Stromal cell of bone marrow (primary cell): ENCODE results near the gene F2RL2.

Experiments used
- DNase-seq: peaks from one replicate; pipeline ENCODE4 v3.0.0-alpha.2; 2012; ENCODE audit warnings: low read depth

The F2RL2 gene, protein sequence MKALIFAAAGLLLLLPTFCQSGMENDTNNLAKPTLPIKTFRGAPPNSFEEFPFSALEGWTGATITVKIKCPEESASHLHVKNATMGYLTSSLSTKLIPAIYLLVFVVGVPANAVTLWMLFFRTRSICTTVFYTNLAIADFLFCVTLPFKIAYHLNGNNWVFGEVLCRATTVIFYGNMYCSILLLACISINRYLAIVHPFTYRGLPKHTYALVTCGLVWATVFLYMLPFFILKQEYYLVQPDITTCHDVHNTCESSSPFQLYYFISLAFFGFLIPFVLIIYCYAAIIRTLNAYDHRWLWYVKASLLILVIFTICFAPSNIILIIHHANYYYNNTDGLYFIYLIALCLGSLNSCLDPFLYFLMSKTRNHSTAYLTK

GRCh38 chr5:76622973-76623596 is at the start of gene F2RL2:
Gene F2RL2 (minus strand): TSS chr5:76623403. CDS start chr5:76623230, 173 bp downstream.
- peak; percentile 51 for DNase-seq

DNA sequence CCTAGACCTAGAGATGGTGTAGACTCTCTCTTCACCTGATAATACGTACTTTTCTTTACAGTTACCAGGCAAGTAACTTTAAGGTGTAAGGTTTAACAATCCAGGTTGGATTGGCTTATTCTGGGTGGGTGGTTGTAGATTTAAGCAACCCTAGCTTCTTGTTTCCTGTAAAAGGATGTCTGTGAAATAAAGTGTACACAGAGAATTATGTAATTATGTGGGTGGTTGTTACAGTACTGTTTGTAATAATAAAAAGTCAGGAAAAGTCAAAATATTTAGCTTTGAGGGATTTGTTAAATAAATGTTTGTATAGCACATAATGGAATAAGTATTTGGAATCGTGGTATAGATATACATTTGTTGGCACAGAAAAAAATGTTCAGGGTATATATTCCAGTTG is 49.0 kb upstream of the F2RL2 start:
- DNase-seq = no peak

GRCh38 chr5:76670508-76670907 is 47.3 kb upstream of the F2RL2 start:
- no peak for DNase-seq

GRCh38 chr5:76669245-76669644 is 46.0 kb upstream of the F2RL2 start:
- DNase-seq = no peak

DNA sequence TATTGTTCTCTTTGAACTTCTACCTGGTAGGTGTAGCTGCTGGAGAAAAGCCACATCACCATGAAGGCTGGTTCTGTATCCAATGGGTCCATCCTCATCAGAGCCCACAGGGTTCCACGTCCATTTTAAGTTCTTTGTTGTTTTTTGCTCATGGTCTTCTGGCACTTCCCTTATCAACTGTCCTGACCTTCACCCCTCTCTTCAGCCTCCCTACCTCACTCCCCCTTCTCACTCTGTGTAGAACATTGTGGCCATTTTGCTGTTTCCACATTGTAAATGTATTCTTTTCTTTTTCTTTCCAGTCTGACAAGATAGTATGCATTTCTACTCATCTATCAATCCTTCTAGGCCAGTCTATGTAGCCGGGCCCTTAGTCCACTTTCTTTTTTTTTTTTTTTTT is 44.3 kb upstream of the F2RL2 start:
- DNase-seq = no peak

GRCh38 chr5:76664079-76664478 is 40.9 kb upstream of the F2RL2 start:
- DNase-seq = no peak

- DNase-seq = no peak
These were observed 40.4 kb upstream of the F2RL2 start for GRCh38 chr5:76663573-76663972.

DNA sequence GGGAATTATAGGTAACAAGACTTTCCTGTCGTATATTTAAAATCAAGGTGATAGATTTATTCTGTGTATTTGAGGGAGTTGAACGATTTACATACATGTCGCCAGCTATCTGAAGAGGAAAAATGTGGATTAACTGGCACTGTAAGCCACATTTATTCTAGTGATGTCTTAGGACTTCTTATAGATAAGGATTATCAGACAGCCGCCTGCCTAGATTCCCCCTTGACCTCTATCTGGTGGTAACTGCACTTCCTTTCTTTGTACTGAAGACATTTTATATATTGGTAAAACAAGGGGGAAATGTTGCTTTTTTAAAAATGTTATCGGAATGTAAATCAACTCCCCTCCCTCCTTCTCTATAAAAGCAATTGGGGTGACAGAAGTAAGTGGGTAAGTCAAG is 39.3 kb upstream of the F2RL2 start:
- no peak for DNase-seq

DNA sequence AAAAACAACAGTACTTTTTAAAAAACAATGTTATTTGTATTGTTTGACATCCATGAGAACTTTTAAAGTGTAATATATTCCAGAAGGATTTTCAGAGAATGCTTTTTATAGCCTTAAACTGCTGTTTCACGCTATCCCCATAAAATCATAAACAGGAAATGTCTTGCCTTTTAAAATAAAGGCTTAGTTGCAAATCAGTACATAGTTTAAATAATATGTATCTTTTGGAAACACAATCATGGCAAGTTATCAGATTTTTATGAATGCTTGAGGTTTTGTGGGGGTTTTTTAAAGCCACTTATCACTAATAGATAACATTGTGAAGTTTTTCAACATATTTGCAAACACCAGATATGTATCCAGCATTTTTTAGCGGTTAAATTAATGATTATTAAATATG is 37.2 kb upstream of the F2RL2 start:
- no peak for DNase-seq

DNA sequence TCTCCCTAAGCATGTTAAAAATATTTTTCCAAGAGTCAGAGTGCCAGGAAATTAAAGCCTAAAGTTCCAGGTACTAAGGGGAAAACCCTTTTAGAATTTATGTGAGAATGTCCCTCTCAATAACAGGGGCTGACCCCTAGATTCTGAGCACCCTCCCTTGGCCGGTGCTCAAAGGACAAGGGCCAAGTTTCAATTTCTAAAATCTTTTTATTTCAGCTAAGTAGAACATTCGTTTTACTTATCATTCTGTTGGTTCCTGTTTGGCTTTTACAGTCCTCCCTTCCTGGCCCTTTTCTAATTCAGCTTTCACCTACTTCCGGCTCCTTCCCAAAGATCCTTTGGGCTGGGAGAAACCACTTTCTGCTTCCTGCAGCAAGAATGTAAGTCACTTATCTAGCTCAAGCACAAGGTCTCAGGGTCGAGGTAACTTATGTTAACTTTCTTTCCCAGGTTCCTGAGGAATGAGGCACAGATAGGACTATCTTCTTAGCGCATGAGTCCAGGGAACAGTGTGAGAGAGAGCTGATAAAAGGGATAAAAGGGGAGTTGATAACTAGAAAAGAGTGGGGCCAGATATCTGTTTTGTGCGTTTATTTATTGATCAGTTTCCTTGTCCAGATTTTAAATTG is 34.6 kb upstream of the F2RL2 start:
- no peak for DNase-seq

DNA sequence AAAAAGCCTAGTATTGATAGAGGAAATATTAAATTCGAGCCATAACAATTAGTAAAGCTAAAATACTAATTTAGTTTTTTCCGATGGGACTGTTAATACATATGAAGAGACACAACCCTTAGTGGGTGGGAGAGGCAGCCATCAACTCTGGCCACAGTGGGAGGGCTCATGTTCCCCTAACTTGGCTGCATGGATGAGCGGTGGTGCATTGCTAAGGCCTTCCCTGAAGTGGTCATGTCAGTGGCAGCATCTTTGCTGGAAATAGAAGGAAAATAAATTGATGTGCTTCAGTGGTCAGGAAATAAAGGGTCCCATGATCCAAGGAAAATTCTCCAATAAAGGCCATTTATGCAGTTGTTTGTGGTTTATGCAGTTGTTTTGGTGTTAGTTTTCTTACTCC is 33.9 kb upstream of the F2RL2 start:
- no peak for DNase-seq

DNA sequence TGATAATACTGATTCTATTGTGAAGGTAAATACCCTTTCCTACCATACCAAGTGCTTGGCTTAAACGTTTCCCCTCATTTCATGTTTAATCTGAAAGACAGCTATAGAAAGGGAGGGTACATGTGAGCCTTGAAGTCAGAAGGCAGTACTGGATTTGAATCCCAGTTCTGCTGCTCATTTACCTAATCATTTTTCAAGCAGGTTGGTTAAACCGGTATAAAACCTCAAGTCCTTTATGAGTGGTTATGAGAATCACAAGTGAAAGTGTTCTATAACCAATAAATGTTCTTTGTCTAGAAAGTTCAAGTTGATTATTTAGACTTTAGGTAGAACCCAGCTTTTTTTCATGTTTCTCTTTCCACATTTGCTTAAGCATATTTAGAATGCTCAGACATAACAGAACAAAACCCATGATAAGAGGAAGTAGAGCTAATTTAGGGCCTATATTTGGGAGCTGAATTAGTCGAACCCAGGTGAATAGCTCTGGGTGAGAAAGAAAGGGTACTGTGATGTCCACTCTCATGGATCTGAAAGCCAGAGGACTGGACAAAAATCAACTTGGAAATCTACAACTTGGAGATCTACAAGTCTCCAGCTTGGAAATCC is 29.7 kb upstream of the F2RL2 start:
- no peak for DNase-seq

- DNase-seq = no peak
These were observed 25.9 kb upstream of the F2RL2 start for GRCh38 chr5:76649140-76649539.

DNA sequence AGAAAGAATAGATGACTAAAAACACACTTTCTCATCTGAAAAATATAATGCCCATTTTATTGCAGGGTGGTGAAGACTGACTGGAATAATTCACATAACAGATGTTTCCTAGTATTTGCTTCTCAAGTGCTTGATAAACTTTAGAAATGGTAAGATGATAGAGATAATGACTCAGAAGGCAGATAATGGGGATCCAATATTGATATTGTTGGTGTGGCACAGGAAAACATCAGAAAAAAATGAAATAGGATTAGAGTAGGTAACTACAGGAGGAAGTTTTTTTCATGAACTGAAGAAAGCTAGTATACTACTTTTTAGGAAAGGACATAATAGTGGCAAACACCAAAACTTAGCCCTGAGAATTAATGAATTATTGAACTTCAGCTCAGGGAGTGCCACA is 20.2 kb upstream of the F2RL2 start:
- no peak for DNase-seq

DNA sequence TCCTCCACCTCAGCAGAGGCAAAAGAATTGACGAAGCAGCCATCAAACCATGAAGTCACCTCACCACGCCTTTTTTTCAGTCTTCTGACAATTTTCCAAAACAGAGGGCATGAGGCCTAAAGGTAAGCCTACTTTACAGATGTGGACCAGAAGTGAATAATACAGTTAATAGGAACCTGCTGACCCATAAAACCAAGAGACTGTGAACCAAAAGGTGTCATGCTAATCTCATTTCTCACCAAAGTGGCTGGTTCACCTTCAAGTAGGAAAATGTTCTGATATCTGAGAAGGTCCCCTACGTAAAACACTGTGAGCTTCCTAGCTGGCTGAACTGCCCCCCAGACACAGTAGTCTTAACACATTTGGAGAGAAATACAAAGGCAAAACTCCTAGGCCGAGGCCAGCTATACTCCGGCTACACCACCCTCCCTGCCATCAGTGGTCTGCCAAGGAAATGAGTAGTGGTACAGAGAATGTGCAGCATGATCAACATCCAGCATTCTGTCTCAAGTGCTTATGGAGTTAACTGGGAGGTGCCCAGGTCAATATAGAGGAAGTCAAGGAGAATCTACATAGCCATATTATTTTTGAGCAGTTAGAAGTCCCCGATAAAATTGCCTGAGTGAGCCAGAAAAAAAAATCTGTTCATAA is 19.3 kb upstream of the F2RL2 start:
- no peak for DNase-seq

DNA sequence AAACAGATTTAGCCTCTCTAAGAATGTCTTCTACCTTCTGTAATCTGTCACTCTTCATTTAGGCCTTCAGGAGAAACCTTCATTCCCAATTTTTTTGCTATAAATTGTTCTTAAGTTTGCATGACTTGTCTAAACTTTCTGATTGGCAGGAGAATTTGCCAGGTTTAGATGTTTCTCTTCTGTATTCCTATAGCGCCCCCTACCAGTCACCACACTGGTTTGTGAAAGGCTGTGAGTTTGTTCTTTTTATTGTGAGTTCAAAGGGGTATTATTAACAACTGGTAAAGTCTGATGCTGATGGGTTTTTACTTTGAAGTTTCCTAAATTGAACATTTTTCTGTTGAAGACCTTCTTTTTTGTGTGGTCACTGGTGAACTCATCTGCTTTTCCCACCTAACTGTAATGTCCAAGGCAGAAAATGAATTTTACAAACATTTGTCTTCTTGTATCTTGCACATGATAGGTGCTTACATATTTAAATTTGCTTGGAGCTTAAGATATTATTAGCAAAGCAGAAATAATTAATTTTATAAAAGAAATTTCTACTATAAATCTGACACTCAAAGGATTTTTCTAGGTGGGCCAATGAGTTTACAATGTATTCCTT is 18.4 kb upstream of the F2RL2 start:
- peak; percentile 66 for DNase-seq

GRCh38 chr5:76638479-76638878 is 15.3 kb upstream of the F2RL2 start:
- no peak for DNase-seq

- DNase-seq = no peak
These were observed 14.3 kb upstream of the F2RL2 start for GRCh38 chr5:76637490-76637889.

GRCh38 chr5:76634661-76635060 is 11.5 kb upstream of the F2RL2 start:
- DNase-seq = no peak

DNA sequence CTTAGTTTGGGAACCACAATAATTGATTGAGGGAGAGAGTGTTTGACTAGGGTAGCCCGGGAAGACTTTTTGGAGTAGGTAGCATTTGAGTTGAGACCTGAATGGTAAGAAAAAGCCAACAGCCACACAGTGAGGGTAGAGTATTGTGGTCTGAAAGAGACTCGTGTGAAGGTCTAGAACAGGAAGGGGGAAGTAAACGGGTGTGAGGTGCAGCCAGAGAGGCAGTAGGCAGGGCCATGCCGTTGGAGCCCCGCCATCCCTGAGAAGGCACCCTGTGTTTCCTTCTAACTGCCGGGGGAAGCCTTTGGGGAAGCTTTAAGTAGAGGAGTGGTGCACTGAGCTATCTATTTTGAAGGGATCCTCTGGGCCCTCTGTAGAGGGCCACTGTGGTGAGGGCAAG is 3.5 kb upstream of the F2RL2 start:
- no peak for DNase-seq

GRCh38 chr5:76625087-76625815 is 2.0 kb upstream of the F2RL2 start:
- DNase-seq = no peak
